Uterus (tissue), 4 donors: ENCODE measurements around the gene FAM200B. TPM values are rescaled to one million over a fixed set of nuclear protein-coding genes. Genes with fewer than 3 reads are reported as not detected.
A peak's percentile ranks its signal among the peaks of the same experiment; 100 is the strongest.

Experiments used
- DNase-seq, 2 donors: peaks; one replicate each; pipeline ENCODE4 v3.0.0-alpha.2; 2019 to 2020
- H3K27ac ChIP-seq, 2 donors: fragments of 200-600 bp; sonication (generic); 1 replicate in 1 of 2; 2 replicates in 1 of 2; pipeline ENCODE4 v1.5.1; 2016 to 2018
- H3K27me3 ChIP-seq, 2 donors: fragments of 200-600 bp; sonication (generic); one replicate each; pipeline ENCODE4 v1.5.1; 2018 to 2019; ENCODE audit warnings: control low read depth in 1 of 2
- H3K36me3 ChIP-seq, 2 donors: fragments of 200-600 bp; sonication (generic); one replicate each; pipeline ENCODE4 v1.5.1; 2019; ENCODE audit warnings: control low read depth in 1 of 2
- H3K4me1 ChIP-seq, 2 donors: fragments of 200-600 bp; sonication (generic); one replicate each; pipeline ENCODE4 v1.5.1; 2018 to 2019; ENCODE audit warnings: control low read depth in 1 of 2
- H3K4me3 ChIP-seq, 2 donors: fragments of 200-600 bp; sonication (generic); 1 replicate in 1 of 2; 2 replicates in 1 of 2; pipeline ENCODE4 v1.5.1; 2018 to 2019; ENCODE audit warnings: mild to moderate bottlenecking in 1 of 2
- H3K9me3 ChIP-seq, 2 donors: fragments of 200-600 bp; sonication (generic); one replicate each; pipeline ENCODE4 v1.5.1; 2019; ENCODE audit warnings: control low read depth in 1 of 2
- POLR2A ChIP-seq, 2 donors: fragments of 450-650 bp; IDR thresholded peaks; one replicate each; pipeline ENCODE4 v1.6.1; 2016; ENCODE audit warnings: antibody characterized with exemption in 2 of 2, mild to moderate bottlenecking in 1 of 2, moderate library complexity in 1 of 2
- intact Hi-C: fragments of 100-400 bp; cut with DNase I; formaldehyde crosslinking; loops from one replicate; pipeline ENCODE4 v1.15.1; 2023; ENCODE audit warnings: low total_unique reads
- total RNA-seq, 4 donors: library from RNA; depleted of rRNA in 3 of 4; stranded (reverse); fragments of >200 nt in 3 of 4; gene quantifications; one replicate each; pipeline versions ENCODE4 v1.1.0 to v1.2.4, GENCODE V29; 2014 to 2023
- TF ChIP-seq, protein P1 (sequence below), 4 experiments: fragments of 200-600 bp in 2 of 4; fragments of 450-650 bp in 2 of 4; sonication (generic) in 2 of 4; IDR thresholded peaks; one replicate each; pipeline ENCODE4 v1.5.1; 2016 to 2019; ENCODE audit warnings: antibody characterized with exemption in 4 of 4, mild to moderate bottlenecking in 2 of 4, moderate library complexity in 1 of 4
- donor health status: DM: yes; HTN: yes; CAD: no.

The FAM200B gene
- total RNA-seq, 4 donors from 2014 or later = 41.7 to 104 (median 54.8) TPM

DNA sequence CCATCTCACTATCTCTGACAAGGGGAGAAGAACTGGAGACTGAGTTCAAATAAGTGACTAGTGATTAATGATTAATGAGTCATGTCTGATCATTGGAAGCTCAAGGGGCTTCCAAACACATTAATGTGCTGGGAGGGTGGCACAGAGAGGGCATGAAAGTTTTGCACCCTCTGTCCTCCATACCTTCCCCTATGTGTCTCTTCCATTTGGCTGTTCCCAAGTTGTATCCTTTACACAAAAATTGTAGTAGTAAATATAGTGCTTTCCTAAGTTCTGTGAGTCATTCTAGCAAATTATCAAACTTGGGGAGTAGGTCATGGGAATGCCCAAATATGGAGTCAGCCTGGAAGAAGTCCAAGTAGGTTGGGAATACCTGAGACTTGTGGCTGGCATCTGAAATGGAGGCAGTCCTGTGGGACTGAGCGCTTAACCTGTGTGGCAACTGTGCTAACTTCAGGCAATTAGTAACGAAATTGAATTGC is 4.1 kb upstream of the FAM200B start:
- Histone ChIP-seq H3K4me1 (no peaks in the 10 kb centered on the region), H3K4me3 (no peak overlapping the region), H3K36me3 (no peaks in the 10 kb centered on the region), H3K9me3 (no peaks in the 10 kb centered on the region), H3K27me3 (no peaks in the 10 kb centered on the region), H3K27ac (no peak overlapping the region)
- intact Hi-C loops = no loop called here
- no peak for DNase-seq
- TF ChIP-seq POLR2A (IDR thresholded peaks at IDR 0.05) = no peak
- TF ChIP-seq, protein P1, sequence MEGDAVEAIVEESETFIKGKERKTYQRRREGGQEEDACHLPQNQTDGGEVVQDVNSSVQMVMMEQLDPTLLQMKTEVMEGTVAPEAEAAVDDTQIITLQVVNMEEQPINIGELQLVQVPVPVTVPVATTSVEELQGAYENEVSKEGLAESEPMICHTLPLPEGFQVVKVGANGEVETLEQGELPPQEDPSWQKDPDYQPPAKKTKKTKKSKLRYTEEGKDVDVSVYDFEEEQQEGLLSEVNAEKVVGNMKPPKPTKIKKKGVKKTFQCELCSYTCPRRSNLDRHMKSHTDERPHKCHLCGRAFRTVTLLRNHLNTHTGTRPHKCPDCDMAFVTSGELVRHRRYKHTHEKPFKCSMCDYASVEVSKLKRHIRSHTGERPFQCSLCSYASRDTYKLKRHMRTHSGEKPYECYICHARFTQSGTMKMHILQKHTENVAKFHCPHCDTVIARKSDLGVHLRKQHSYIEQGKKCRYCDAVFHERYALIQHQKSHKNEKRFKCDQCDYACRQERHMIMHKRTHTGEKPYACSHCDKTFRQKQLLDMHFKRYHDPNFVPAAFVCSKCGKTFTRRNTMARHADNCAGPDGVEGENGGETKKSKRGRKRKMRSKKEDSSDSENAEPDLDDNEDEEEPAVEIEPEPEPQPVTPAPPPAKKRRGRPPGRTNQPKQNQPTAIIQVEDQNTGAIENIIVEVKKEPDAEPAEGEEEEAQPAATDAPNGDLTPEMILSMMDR (IDR thresholded peaks at IDR 0.05) = no peak

DNA sequence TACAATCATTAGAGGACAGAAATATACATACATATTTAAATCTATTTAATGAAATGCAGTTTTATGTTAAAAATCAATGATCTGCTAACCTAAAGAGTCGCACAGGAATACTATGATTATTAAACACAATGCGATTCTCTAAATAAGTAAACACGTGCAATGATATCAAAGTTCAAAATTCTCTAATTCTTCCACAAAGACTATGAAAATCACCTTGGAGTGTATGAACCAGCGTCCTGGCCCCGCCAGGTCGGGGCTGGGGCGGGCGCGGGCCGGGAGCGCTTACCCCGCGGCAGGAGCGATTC is 608 bp upstream of the FAM200B start:
- no peaks in the 10 kb centered on the region for H3K36me3 ChIP-seq
- peak overlapping the region; percentile 61 to 69 for H3K4me3 ChIP-seq
- H3K27me3 ChIP-seq = no peaks in the 10 kb centered on the region
- H3K27ac ChIP-seq = peak overlapping the region in 1 of 2 donors; percentile 87
- no peaks in the 10 kb centered on the region for H3K4me1 ChIP-seq
- intact Hi-C loops = no loop called here
- DNase-seq = no peak
- no peak for TF ChIP-seq POLR2A (IDR thresholded peaks at IDR 0.05)
- TF ChIP-seq, protein P1 (IDR thresholded peaks at IDR 0.05) = no peak
- no peaks in the 10 kb centered on the region for H3K9me3 ChIP-seq

DNA sequence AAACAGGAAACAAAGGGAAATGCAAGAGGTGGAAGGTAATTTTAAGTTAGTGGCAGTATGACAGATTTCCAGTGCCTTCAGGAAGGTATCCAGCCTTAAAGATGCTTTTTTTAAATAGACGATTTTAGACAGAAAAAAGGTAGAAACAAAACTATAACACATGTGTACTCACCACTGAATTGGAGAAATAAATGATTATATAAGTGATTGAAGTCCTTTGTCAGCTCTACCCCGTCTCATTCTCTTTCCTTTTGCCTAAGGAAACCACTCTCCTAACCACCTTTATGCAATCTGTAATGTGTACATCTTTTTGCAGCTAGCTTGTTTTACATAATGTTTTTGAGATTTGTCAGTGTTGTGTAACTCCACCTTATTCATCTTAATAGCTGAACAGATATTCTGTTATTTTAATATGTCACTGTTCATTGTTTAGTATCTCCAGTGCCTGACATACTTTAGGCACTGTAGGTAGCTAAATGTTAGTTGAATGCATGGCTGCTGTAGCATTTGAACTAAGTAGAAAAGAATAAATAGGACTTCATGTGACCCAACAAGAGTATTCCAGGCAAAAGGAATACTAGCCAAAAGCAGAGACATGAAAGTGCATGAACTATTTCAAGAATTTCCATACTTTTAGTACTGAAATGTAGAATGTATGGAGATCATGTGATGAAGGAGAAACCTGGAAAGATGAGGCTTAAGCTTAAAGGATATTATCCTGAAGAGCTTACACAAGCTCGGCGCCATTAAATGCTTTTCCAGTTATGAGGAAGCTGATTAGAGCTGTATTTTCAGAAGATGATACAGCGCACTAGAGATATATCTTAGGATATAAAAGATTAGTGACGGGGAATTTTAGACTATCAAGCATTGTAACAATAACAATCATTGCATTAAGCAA is 865 bp downstream of the FAM200B start:
- no peak for TF ChIP-seq POLR2A (IDR thresholded peaks at IDR 0.05)
- TF ChIP-seq, protein P1 (IDR thresholded peaks at IDR 0.05) = no peak
- Histone ChIP-seq H3K27ac (peak overlapping the region; percentile 87 to 90), H3K9me3 (no peaks in the 10 kb centered on the region), H3K4me1 (no peaks in the 10 kb centered on the region), H3K36me3 (no peaks in the 10 kb centered on the region), H3K4me3 (peak overlapping the region; percentile 61 to 69), H3K27me3 (no peaks in the 10 kb centered on the region)
- intact Hi-C loops = no loop called here
- DNase-seq = no peak

DNA sequence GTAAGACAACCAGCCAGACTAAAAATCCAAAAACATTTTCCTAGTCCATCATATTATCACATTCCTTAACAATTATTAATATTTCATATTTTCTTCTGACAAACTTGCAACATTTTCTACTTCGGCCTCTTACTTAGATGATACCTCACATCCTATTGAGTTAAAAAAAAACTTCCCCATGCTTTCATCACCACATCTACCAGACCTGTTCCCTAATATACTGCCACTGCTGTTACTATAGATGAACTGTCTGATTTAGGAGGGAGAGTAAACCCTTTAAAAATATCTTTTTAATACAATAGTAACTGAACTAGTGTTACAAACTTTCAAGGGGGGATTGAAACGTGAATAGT is 1.5 kb downstream of the FAM200B start:
- intact Hi-C loops = no loop called here
- no peaks in the 10 kb centered on the region for H3K36me3 ChIP-seq
- no peaks in the 10 kb centered on the region for H3K4me1 ChIP-seq
- TF ChIP-seq, protein P1 (IDR thresholded peaks at IDR 0.05) = no peak
- no peak for TF ChIP-seq POLR2A (IDR thresholded peaks at IDR 0.05)
- H3K27me3 ChIP-seq = no peaks in the 10 kb centered on the region
- no peaks in the 10 kb centered on the region for H3K9me3 ChIP-seq
- no peak overlapping the region for H3K27ac ChIP-seq
- peak overlapping the region in 1 of 2 donors; percentile 61 for H3K4me3 ChIP-seq
- DNase-seq = no peak

DNA sequence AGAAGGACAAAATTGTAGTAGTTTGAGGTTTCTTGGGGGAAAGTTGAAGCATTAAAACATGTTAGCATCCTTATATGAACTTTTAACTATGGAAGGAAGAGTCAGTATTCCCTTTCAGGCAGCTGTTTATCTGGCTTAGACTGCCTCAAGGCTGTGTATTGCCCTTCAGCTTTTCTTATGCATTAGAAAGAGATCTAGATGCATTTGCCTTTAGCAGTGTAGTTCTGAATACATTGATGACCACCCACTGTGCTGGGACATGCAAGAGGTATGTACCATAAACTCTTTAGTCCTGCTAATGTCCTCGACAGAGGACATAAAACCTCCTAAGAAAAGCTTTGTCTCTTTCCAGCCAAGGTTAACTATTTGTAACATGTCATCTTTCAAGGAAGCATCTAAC is 2.9 kb downstream of the FAM200B start:
- Histone ChIP-seq H3K27me3 (no peaks in the 10 kb centered on the region), H3K4me1 (no peaks in the 10 kb centered on the region), H3K36me3 (no peaks in the 10 kb centered on the region), H3K9me3 (no peaks in the 10 kb centered on the region), H3K4me3 (no peak overlapping the region), H3K27ac (no peak overlapping the region)
- no peak for DNase-seq
- TF ChIP-seq POLR2A (IDR thresholded peaks at IDR 0.05) = no peak
- TF ChIP-seq, protein P1 (IDR thresholded peaks at IDR 0.05) = no peak
- intact Hi-C loops = no loop called here
